ENCODE measurements around the gene SNX20.

Gene SNX20

DNA sequence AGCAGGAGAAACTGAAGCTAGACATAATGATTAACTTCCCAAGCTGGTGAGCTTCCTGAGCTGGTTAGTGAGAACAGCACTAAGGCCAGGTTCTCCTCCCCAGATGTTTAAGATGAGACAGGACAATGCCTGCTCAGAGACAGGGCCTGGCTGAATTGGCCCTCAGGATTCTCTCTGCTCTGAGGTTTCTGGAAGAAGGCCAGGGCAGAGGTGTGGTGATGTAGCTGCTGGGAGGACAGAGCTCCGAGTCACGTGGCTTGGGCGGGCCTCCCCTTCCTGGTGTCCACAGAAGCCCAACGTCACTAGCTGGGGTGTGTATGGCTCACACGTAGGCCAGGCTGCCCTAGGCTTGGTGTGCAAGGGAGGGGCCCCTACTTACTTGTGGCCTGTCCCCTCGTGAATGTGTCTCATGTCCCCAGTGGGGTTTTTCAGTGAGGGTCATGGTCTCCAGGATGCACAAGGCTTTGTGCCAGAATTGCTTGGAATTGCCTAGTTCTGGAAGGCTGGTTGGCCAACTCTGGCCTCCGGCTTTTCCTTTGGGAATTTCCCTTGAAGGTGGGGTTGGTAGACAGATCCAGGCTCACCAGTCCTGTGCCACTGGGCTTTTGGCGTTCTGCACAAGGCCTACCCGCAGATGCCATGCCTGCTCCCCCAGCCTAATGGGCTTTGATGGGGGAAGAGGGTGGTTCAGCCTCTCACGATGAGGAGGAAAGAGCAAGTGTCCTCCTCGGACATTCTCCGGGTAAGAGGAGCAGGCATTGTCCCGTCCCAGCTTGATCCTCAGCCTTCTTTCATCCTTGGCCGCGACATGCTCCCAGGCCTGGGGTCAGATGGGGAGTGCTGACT, 15.7 kb upstream of the SNX20 start:
- no peak overlapping the region for H3K4me3 ChIP-seq (ENCODE audit: low read length)
- TF ChIP-seq, protein P1, sequence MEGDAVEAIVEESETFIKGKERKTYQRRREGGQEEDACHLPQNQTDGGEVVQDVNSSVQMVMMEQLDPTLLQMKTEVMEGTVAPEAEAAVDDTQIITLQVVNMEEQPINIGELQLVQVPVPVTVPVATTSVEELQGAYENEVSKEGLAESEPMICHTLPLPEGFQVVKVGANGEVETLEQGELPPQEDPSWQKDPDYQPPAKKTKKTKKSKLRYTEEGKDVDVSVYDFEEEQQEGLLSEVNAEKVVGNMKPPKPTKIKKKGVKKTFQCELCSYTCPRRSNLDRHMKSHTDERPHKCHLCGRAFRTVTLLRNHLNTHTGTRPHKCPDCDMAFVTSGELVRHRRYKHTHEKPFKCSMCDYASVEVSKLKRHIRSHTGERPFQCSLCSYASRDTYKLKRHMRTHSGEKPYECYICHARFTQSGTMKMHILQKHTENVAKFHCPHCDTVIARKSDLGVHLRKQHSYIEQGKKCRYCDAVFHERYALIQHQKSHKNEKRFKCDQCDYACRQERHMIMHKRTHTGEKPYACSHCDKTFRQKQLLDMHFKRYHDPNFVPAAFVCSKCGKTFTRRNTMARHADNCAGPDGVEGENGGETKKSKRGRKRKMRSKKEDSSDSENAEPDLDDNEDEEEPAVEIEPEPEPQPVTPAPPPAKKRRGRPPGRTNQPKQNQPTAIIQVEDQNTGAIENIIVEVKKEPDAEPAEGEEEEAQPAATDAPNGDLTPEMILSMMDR (conservative IDR thresholded peaks at IDR 0.05; ENCODE audit: low read depth, low read length): no peak
- DNase-seq (ENCODE audit: low read depth): no peak

DNA sequence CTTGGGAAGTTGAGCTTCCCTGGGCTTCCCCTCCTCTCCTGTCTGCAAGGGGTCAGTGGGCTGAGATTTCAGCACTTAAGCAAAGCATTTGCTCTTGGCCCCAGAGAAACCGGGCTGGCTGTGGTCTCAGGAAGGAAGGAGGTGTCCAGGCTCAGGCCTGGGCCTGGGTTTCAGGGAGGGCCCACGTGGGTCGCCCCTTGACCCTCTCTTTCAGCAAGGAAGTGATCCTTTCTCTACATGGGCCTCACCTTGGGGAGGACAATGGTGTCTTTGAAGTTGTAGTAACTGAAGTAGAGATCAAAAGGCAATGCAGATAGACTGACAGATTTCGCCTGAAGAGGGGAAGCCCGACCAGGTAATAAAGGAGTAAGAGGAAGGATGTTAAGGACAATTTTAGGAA, 15.0 kb upstream of the SNX20 start:
- no peak overlapping the region for H3K4me3 ChIP-seq (ENCODE audit: low read length)
- DNase-seq (ENCODE audit: low read depth): no peak
- TF ChIP-seq, protein P1 (conservative IDR thresholded peaks at IDR 0.05; ENCODE audit: low read depth, low read length): no peak

DNA sequence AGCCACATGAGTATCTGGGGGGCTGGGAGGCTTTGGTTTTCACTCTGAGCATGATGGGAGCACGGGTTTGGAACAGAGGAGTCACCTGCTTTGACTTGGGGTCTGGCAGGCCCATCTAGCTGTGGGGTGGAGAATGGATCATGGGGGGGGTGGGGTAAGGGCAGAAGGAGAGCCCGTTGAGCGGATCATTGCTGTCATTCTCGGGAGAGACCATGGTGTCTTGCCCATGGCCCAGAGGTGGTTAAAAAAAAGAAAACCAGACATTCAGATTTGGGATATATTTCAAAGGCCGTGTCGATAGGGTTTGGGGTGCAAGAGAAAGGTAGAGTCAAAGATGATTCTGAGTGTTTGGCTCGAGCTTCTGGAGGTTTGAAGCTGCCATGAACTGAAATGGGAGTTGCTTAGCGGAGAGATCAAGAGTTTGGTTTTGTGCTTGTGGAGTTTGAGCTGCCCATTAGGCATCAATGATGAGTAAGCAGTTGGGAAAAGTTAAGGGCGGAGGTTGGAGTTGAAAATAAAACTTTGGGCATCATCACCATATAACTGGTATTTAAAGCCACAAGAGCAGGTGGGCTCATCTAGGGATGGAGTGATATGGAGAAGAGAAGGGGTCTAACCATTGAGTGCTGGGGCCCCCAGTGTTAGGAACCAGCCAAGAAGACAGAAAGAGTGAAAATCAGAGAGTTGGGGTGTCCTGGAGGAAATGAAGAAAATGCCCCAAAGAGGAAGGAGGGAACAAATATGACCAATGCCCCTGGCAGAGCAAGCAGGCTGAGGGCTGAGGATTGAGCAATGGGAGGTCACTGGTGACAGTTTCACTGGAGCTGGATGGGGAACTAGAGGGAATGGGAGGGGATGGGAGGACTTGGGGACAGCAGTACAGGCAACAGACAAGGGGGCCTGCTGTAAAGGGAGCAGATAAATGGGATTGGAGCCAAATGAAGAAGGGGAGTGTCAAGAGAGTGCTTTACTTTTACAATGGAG, 14.2 kb upstream of the SNX20 start:
- TF ChIP-seq, protein P1 (conservative IDR thresholded peaks at IDR 0.05; ENCODE audit: low read depth, low read length): no peak
- no peak for DNase-seq (ENCODE audit: low read depth)
- no peak overlapping the region for H3K4me3 ChIP-seq (ENCODE audit: low read length)

DNA sequence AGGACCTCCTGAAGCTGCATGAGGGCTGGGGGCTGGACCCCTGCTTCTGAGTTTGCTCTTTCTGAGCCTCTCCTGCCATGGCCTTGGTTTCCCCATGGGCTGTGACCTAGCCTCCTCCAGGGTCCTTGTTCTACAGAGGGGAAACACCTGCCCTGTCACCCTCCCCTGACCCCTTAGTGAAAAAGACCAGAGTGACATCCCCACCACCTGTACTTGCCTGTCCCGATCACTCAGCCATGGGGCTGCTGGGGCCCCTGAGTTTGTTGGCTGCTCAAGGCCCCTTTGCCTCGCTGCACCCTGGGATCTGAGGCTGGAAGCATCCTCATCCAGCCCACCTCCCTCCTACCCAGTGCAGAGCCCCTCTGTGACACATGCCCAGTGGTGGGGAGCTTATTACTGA, 13.1 kb upstream of the SNX20 start:
- no peak for DNase-seq (ENCODE audit: low read depth)
- TF ChIP-seq, protein P1 (conservative IDR thresholded peaks at IDR 0.05; ENCODE audit: low read depth, low read length): no peak
- H3K4me3 ChIP-seq (ENCODE audit: low read length): no peak overlapping the region

- TF ChIP-seq, protein P1 (conservative IDR thresholded peaks at IDR 0.05; ENCODE audit: low read depth, low read length): no peak
- no peak within 1 kb of the TSS for H3K4me3 ChIP-seq (ENCODE audit: low read length)
- DNase-seq (ENCODE audit: low read depth): no peak
These were observed 12.1 kb upstream of the SNX20 start, which contains the start of gene NOD2 for GRCh38 chr16:50692999-50693781. Gene NOD2, plus strand, starts transcription at chr16:50693606. Its CDS starts 5,890 bp downstream, at chr16:50699496.

GRCh38 chr16:50692644-50692998, 11.5 kb upstream of the SNX20 start:
- H3K4me3 ChIP-seq (ENCODE audit: low read length): no peak overlapping the region
- no peak for DNase-seq (ENCODE audit: low read depth)
- TF ChIP-seq, protein P1 (conservative IDR thresholded peaks at IDR 0.05; ENCODE audit: low read depth, low read length): no peak

All from retinal pigment epithelial cell (primary cell).